ENCODE measurements around the gene ENTR1.

- no peak for TF ChIP-seq CTCF (IDR thresholded peaks at IDR 0.05)
- TF ChIP-seq POLR2A (IDR thresholded peaks at IDR 0.05) = no peak
Measured at GRCh38 chr9:136399176-136400037, 11.0 kb downstream of the ENTR1 start.
